SKM-1 (cell line): ENCODE measurements around the gene CUX1.
"Not testable (repeated sequence)": the region's sequence is repeated elsewhere in the genome, so short reads cannot be mapped to it uniquely, and the experiment has no call there.

ENCODE experiments used
- DNase-seq: peaks from one replicate; lab custom pipeline; 2025; ENCODE audit not compliant: unreplicated experiment; lab: John Stamatoyannopoulos, UW

The CUX1 gene

DNA sequence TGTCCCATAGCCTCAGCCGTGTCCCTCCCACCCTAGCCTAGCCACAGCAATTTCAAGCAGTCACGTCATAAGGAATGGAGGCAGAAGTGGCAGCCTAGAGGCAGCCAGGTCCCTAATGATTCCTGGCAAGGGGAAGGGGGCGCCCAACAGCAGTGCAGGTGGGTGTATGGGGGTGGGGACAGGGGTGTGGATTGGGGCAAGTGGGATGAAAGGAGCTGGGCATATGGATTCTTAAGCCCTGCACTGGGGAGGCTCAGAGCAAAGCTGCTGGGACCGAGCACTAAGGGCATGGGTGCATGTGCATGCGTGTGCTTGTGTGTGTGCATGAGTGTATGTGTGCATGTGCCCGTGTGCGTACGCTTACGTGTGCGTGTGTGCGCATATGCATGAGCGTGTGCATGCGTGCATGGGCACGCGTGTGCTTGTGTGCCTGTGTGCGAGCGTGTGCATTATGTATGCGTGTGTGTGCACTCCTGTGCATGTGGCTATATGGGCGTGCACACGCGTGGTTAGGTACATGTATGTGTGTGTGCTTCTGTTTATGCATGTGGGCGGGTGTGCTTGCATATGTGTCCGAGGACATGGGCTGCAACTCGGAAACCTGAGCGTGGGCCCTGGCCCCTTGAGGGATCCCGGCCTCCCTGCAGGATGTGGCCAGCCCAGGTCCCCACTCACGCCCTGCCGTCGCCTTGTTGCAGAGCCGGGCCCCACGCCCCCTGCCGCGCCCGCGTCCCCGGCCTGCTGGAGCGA is 503.4 kb downstream of the CUX1 start:
- DNase-seq, result no peak

- no peak for DNase-seq
Observed at GRCh38 chr7:102321351-102322201, 504.1 kb downstream of the CUX1 start.

GRCh38 chr7:102322202-102322715 is 504.8 kb downstream of the CUX1 start:
- no peak for DNase-seq

DNA sequence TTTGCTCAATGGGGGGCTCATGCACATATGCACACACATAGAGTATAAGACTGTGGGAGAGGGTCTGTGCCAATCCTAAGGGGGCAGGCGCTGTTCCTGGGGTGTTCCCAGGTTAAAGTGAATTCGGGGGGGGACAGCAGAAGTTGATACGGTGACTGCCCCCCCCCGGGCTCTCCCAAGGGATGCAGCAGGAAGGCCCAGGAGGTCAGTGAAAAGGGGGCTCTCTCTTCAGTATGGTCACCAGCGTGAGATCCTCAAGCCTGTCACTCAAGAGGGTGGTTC is 506.4 kb downstream of the CUX1 start:
- DNase-seq, result no peak

DNA sequence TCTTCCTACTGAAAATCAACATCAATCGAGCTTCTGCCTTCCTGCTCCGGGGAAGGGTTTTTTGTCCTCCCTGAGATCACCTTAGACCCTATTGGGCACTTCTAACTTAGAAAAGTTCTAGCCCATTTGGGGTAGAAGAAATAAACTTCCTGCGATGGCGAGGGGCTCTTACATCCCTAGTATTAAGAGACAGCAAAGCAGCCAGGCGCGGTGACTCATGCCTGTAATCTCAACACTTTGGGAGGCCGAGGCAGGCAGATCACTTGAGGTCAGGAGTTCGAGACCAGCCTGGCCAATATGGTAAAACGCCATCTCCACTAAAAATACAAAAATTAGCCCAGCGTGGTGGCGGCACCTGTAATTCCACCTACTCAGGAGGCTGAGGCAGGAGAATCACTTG is 507.7 kb downstream of the CUX1 start:
- DNase-seq, result not testable (repeated sequence)

- DNase-seq, result no peak
Observed at GRCh38 chr7:102326157-102326889, 508.9 kb downstream of the CUX1 start.

GRCh38 chr7:102327183-102327582 is 509.8 kb downstream of the CUX1 start:
- not testable (repeated sequence) for DNase-seq

GRCh38 chr7:102328863-102329262 is 511.4 kb downstream of the CUX1 start:
- DNase-seq, result not testable (repeated sequence)

- peak; percentile 28 for DNase-seq
Observed at GRCh38 chr7:102329366-102329765, 511.9 kb downstream of the CUX1 start.

DNA sequence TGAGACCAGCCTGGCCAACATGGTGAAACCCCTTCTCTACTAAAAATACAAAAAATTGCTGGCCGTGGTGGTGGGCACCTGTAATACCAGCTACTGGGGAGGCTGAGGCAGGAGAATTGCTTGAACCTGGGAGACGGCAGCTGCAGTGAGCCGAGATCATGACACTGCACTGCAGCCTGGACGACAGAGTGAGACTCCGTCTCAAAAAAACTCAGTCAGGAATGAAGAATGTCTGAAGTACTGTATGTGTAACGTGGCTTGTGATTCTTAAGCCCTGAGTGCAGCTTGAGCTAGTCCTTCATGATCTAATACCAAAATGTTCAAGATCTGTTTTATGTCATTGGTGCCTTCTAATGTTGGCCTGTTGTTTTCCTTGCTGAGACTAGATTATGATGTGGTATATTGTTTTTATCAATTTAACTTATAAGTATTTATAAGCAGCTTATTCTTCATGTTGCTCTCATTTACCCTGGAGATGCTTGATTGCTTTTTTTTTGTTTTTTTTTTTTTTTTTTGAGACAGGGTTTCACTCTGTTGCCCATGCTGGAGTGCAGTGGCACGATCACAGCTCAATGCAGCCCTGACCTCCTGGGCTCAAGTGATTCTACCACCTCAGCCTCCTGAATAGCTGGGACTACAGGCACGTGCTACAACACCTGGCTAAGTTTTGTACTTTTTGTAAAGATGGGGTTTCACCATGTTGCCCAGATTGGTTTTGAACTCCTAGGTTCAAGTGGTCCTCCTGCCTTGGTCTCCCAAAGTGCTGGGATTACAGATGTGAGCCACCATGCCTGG is 513.4 kb downstream of the CUX1 start:
- not testable (repeated sequence) for DNase-seq
